GM12801 (cell line): ENCODE measurements around the gene GPR50.

Source experiments
- CTCF ChIP-seq: IDR thresholded peaks from one replicate; pipeline ENCODE4 v1.5.1; 2011; ENCODE audit warnings: control low read depth; ENCODE audit not compliant: insufficient read length; ENCODE audit errors: extremely low read depth

Gene GPR50

GRCh38 chrX:151181088-151181487 lies 4.7 kb downstream of the GPR50 start:
- TF ChIP-seq CTCF: no peak

DNA sequence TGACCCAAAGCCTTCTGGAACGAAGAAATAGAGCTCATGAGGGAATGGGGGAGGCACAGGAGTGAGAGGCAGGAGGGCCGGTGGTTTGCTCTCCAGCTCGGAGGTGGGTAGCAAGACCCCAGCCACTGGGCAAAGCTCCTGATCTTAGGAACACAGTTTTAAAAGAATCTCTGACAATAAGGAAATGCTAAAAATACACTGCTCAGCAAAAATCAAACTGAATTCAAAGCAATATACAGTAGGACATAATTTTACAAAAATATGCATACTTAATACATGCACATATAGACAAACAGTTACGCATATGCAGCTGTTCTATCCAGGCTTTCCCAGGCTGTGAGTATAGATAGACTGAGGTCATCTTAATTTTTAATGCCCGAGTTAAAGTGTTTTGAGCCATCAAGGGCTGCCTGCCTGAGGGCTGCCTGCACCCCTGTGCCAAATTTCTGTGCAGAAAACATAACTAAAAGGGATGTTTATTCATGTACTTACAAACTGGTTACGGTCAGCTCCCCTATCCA lies 6.9 kb downstream of the GPR50 start:
- TF ChIP-seq CTCF: no peak

GRCh38 chrX:151183912-151184565 lies 7.7 kb downstream of the GPR50 start:
- no peak for TF ChIP-seq CTCF

GRCh38 chrX:151184705-151185104 lies 8.3 kb downstream of the GPR50 start:
- TF ChIP-seq CTCF: no peak

GRCh38 chrX:151206871-151207270 lies 30.5 kb downstream of the GPR50 start:
- TF ChIP-seq CTCF: no peak

DNA sequence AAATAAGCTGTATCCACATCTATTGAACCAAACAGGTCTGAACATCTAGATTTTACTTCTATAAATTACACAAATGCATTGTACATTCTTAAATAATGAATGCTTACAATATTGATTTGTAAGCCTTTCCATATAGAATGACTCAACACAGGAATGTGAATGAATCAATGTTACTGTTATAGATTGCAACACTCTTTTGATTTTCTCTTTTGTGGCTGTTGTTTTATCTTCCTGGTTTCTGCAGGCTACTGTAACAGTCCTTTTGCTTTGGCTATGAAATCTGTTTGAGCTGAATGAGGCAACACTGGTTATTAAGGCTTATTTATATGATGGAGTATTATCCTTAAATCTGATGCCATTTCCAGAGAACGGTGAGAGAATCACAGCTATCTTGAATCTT lies 49.5 kb downstream of the GPR50 start:
- TF ChIP-seq CTCF: no peak

DNA sequence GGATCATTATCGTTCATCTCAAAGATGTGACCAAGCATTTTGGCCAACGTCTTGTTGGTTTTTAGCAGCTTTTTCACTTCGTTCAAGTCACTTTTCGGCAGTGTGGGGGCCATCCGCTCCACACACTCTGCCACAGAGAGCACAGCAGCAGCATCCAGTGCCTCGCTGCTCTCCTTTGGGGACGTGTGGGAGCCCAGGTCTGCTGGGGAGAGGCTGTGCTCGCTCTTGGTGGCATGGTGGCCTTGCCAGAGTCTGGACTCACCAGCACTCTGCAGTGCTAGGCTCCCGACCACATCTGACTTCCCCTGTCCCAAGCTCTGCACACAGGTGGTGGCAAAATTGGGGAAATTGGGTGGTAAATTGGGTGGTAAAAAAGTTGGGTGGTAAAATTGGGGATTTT lies 50.6 kb downstream of the GPR50 start:
- TF ChIP-seq CTCF: no peak
